OCI-LY1 (cell line): ENCODE measurements around the gene MOSMO.

ENCODE experiments used
- H2AFZ ChIP-seq: fragments of 200-600 bp; sonication (generic), shearing (Covaris generic); 2 replicates; pipeline ENCODE4 v1.6.0; 2014; ENCODE audit warnings: antibody characterized with exemption, mild to moderate bottlenecking, low read length
- H3F3A ChIP-seq: fragments of 200-600 bp; sonication (generic), shearing (Covaris generic); 2 replicates; pipeline ENCODE4 v1.6.0; 2014; ENCODE audit warnings: mild to moderate bottlenecking, antibody characterized with exemption, low read length, moderate library complexity; ENCODE audit not compliant: insufficient read depth
- H3K27ac ChIP-seq: fragments of 200-600 bp; sonication (generic); 2 replicates; pipeline ENCODE4 v1.5.1; 2014; ENCODE audit warnings: low read length, mixed run types, mild to moderate bottlenecking, low read depth; ENCODE audit not compliant: poor library complexity, severe bottlenecking
- H3K27me3 ChIP-seq: fragments of 200-600 bp; sonication (generic); 2 replicates; pipeline ENCODE4 v1.6.0; 2014; ENCODE audit warnings: antibody characterized with exemption, mild to moderate bottlenecking, low read length, moderate library complexity; ENCODE audit not compliant: insufficient read depth
- H3K36me3 ChIP-seq: fragments of 200-600 bp; sonication (generic); 2 replicates; pipeline ENCODE4 v1.6.1; 2014; ENCODE audit warnings: mild to moderate bottlenecking, antibody characterized with exemption, low read length, moderate library complexity, mixed read lengths; ENCODE audit not compliant: insufficient read depth
- H3K4me1 ChIP-seq: fragments of 200-600 bp; sonication (generic); 2 replicates; pipeline ENCODE4 v1.5.1; 2014; ENCODE audit warnings: mild to moderate bottlenecking, low read length, moderate library complexity; ENCODE audit not compliant: insufficient read depth, severe bottlenecking
- H3K4me2 ChIP-seq: fragments of 200-600 bp; sonication (generic), shearing (Covaris generic); 2 replicates; pipeline ENCODE4 v1.6.1; 2014; ENCODE audit warnings: low read length
- H3K4me3 ChIP-seq: fragments of 200-600 bp; sonication (generic); 2 replicates; pipeline ENCODE4 v1.5.1; 2014; ENCODE audit warnings: low read length, low read depth, mild to moderate bottlenecking, mixed read lengths; ENCODE audit not compliant: poor library complexity, severe bottlenecking
- H3K79me2 ChIP-seq: fragments of 200-600 bp; shearing (Covaris generic); 2 replicates; pipeline ENCODE4 v1.6.1; 2016; ENCODE audit warnings: mixed run types, low read length, mixed read lengths; ENCODE audit not compliant: insufficient read depth
- H3K9ac ChIP-seq: fragments of 200-600 bp; sonication (generic), shearing (Covaris generic); 2 replicates; pipeline ENCODE4 v1.6.1; 2014; ENCODE audit warnings: mild to moderate bottlenecking, low read length, mixed read lengths
- H3K9me2 ChIP-seq: fragments of 200-600 bp; sonication (generic), shearing (Covaris generic); 2 replicates; pipeline ENCODE4 v1.6.1; 2014; ENCODE audit warnings: low read depth, mild to moderate bottlenecking, low read length, mixed read lengths
- H3K9me3 ChIP-seq: fragments of 200-600 bp; shearing (Covaris generic); 2 replicates; pipeline ENCODE4 v1.6.1; 2014; ENCODE audit warnings: low read length, mixed read lengths
- H4K20me1 ChIP-seq: fragments of 200-600 bp; sonication (generic), shearing (Covaris generic); 2 replicates; pipeline ENCODE4 v1.6.0; 2016; ENCODE audit warnings: mild to moderate bottlenecking, low read length; ENCODE audit not compliant: insufficient read depth
- CTCF ChIP-seq: fragments of 200-600 bp; sonication (generic), shearing (Covaris generic); IDR thresholded peaks from 2 replicates; pipeline ENCODE4 v1.5.1; 2017; ENCODE audit warnings: mild to moderate bottlenecking, antibody characterized with exemption, low read length, moderate library complexity, mixed read lengths
- EZH2 ChIP-seq: fragments of 200-600 bp; sonication (generic), shearing (Covaris generic); IDR thresholded peaks from 2 replicates; pipeline ENCODE4 v1.8.0; 2017; ENCODE audit warnings: borderline replicate concordance, mixed run types, mild to moderate bottlenecking, antibody characterized with exemption, low read length, moderate library complexity, mixed read lengths

MOSMO gene

GRCh38 chr16:22078656-22079055 is 70.7 kb downstream of the MOSMO start:
- H3K4me3 ChIP-seq, result no peak overlapping the region
- peaks cover 1% of the 10 kb centered on the region for H3K4me1 ChIP-seq

GRCh38 chr16:22081050-22081449 is 73.1 kb downstream of the MOSMO start:
- no peaks in the 10 kb centered on the region for H3K27me3 ChIP-seq
- TF ChIP-seq EZH2 (no peak), CTCF (no peak)
- no peaks in the 10 kb centered on the region for H3K79me2 ChIP-seq
- H3K9me3 ChIP-seq, result no peaks in the 10 kb centered on the region
- H3K27ac ChIP-seq, result no peak overlapping the region
- H2AFZ ChIP-seq, result no peak overlapping the region
- no peaks in the 10 kb centered on the region; the same call in 1 of the 2 replicates for H3K36me3 ChIP-seq
- H3K9ac ChIP-seq, result no peak overlapping the region
- no peak overlapping the region for H3K4me3 ChIP-seq
- no peaks in the 10 kb centered on the region for H4K20me1 ChIP-seq
- H3K4me2 ChIP-seq, result no peak overlapping the region
- no peaks in the 10 kb centered on the region for H3K4me1 ChIP-seq
- no peaks in the 10 kb centered on the region for H3K9me2 ChIP-seq
- no peaks in the 10 kb centered on the region for H3F3A ChIP-seq

More at GRCh38 chr16:22078656-22079055, 70.7 kb downstream of the MOSMO start:
- no peak for TF ChIP-seq CTCF
- TF ChIP-seq EZH2, result no peak
- no peaks in the 10 kb centered on the region for H3K27me3 ChIP-seq
- no peak overlapping the region for H2AFZ ChIP-seq
- no peaks in the 10 kb centered on the region for H3K79me2 ChIP-seq
- no peak overlapping the region for H3K4me2 ChIP-seq
- no peaks in the 10 kb centered on the region for H3F3A ChIP-seq
- H3K9me3 ChIP-seq, result no peaks in the 10 kb centered on the region
- no peaks in the 10 kb centered on the region for H3K9me2 ChIP-seq
- no peak overlapping the region for H3K9ac ChIP-seq
- no peaks in the 10 kb centered on the region for H4K20me1 ChIP-seq
- H3K27ac ChIP-seq, result no peak overlapping the region
- no peaks in the 10 kb centered on the region; the same call in 1 of the 2 replicates for H3K36me3 ChIP-seq

- Histone ChIP-seq H3K9me2 (no peaks in the 10 kb centered on the region), H3K27ac (no peak overlapping the region), H3K36me3 (no peaks in the 10 kb centered on the region), H3K9me3 (no peaks in the 10 kb centered on the region), H2AFZ (no peak overlapping the region), H4K20me1 (no peaks in the 10 kb centered on the region), H3K4me1 (no peaks in the 10 kb centered on the region), H3K27me3 (no peaks in the 10 kb centered on the region), H3K79me2 (no peaks in the 10 kb centered on the region), H3K4me2 (no peak overlapping the region), H3K9ac (no peak overlapping the region), H3K4me3 (no peak overlapping the region), H3F3A (no peaks in the 10 kb centered on the region)
- TF ChIP-seq CTCF, result no peak
- TF ChIP-seq EZH2, result no peak
These were observed 78.5 kb downstream of the MOSMO start for GRCh38 chr16:22086440-22086839.
